Endothelial cell of umbilical vein (primary cell): ENCODE measurements around the gene ATAD3A. TPM values are rescaled to one million over a fixed set of nuclear protein-coding genes. Genes with fewer than 3 reads are reported as not detected.

Experiments
- BruUV-seq: library from RNA; stranded (reverse); fragments of 400-500 nt; replicated peaks from 2 replicates; lab custom pipeline; 2021; lab: Mats Ljungman, UMichigan
- CTCF ChIA-PET: fragments of 300-600, 350-600 bp; sonication (Branson Sonifier 250); formaldehyde crosslinking; loops from one replicate; lab custom pipeline; 2021; ENCODE audit warnings: antibody characterized with exemption, inconsistent platforms; lab: Charles Lee
- POLR2A ChIA-PET: fragments of 300-600, 350-600 bp; sonication (Branson Sonifier 250); formaldehyde crosslinking; loops from one replicate; lab custom pipeline; 2021; ENCODE audit warnings: antibody characterized with exemption, inconsistent platforms; lab: Charles Lee
- DNase-seq: peaks from one replicate; pipeline ENCODE4 v3.0.0-alpha.2; 2011; ENCODE audit warnings: low read depth, low spot score
- FAIRE-seq: peaks from 2 replicates; lab custom pipeline; 2011; peaks lifted over from hg19 to GRCh38; lab: Jason Lieb, UNC
- H2AFZ ChIP-seq: 2 replicates; pipeline ENCODE4 v1.6.0; 2012; ENCODE audit warnings: low read depth, low read length, control low read depth, inconsistent platforms
- H3K27ac ChIP-seq: 2 replicates; pipeline ENCODE4 v1.5.1; 2011; ENCODE audit warnings: low read depth, mild to moderate bottlenecking, control low read depth, low read length, moderate library complexity; ENCODE audit not compliant: insufficient read depth
- H3K27me3 ChIP-seq, 2 experiments: 2 replicates each; pipeline versions ENCODE4 v1.6.0 to v1.6.1; 2011; ENCODE audit warnings: low read length in 2 of 2, mixed read lengths in 1 of 2; ENCODE audit not compliant: control insufficient read depth in 2 of 2, insufficient read depth in 2 of 2
- H3K36me3 ChIP-seq, 2 experiments: 2 replicates in 1 of 2; 3 replicates in 1 of 2; pipeline ENCODE4 v1.5.1; 2011; ENCODE audit warnings: low read length in 2 of 2, mild to moderate bottlenecking in 1 of 2, moderate library complexity in 1 of 2; ENCODE audit not compliant: control insufficient read depth in 2 of 2, insufficient read depth in 2 of 2; ENCODE audit errors: extremely low read depth in 1 of 2
- H3K4me1 ChIP-seq: 3 replicates; pipeline ENCODE4 v1.5.1; 2011; ENCODE audit warnings: mild to moderate bottlenecking, low read length; ENCODE audit not compliant: control insufficient read depth, insufficient read depth; ENCODE audit errors: extremely low read depth
- H3K4me2 ChIP-seq: 2 replicates; pipeline ENCODE4 v1.6.1; 2011; ENCODE audit warnings: low read length, control low read depth, mixed read lengths; ENCODE audit not compliant: insufficient read depth
- H3K4me3 ChIP-seq, 3 experiments: fragments of 200-600 bp in 1 of 3; sonication (generic), shearing (Covaris generic) in 1 of 3; replicated peaks in 1 of 3; 2 replicates each; pipeline ENCODE4 v1.5.1; 2011 to 2016; ENCODE audit warnings: control low read depth in 3 of 3, low read length in 3 of 3, mild to moderate bottlenecking in 2 of 3, inconsistent platforms in 1 of 3, low read depth in 1 of 3, moderate library complexity in 1 of 3; ENCODE audit not compliant: insufficient read depth in 1 of 3
- H3K79me2 ChIP-seq: 2 replicates; pipeline ENCODE4 v1.6.0; 2012; ENCODE audit warnings: low read length, inconsistent platforms; ENCODE audit not compliant: control insufficient read depth, insufficient read depth
- H3K9ac ChIP-seq: replicated peaks from 2 replicates; pipeline ENCODE3; 2011; ENCODE audit warnings: low read length, control low read depth; ENCODE audit not compliant: insufficient read depth; ENCODE audit errors: extremely low read depth
- H3K9me1 ChIP-seq: replicated peaks from 3 replicates; pipeline ENCODE4 v1.6.0; 2011; ENCODE audit warnings: mild to moderate bottlenecking, low read length; ENCODE audit not compliant: control insufficient read depth, insufficient read depth; ENCODE audit errors: extremely low read depth
- H3K9me3 ChIP-seq: replicated peaks from 2 replicates; pipeline ENCODE4 v1.5.1; 2012; ENCODE audit warnings: low read length, inconsistent platforms; ENCODE audit not compliant: control insufficient read depth, insufficient read depth
- H4K20me1 ChIP-seq: replicated peaks from 2 replicates; pipeline ENCODE3; 2011; ENCODE audit warnings: mild to moderate bottlenecking, low read length; ENCODE audit not compliant: control insufficient read depth, insufficient read depth; ENCODE audit errors: extremely low read depth
- EZH2 ChIP-seq: IDR thresholded peaks from 2 replicates; pipeline ENCODE4 v1.6.1; 2012; ENCODE audit warnings: borderline replicate concordance, low read depth, mild to moderate bottlenecking, moderate library complexity, low read length, inconsistent platforms; ENCODE audit not compliant: severe bottlenecking
- FOS ChIP-seq: IDR thresholded peaks from 2 replicates; pipeline ENCODE4 v1.6.1; 2011; ENCODE audit warnings: mild to moderate bottlenecking, low read length, moderate library complexity, borderline replicate concordance; ENCODE audit not compliant: insufficient read depth
- GATA2 ChIP-seq: IDR thresholded peaks from 2 replicates; pipeline ENCODE4 v1.7.0; 2011; ENCODE audit warnings: low read depth, mild to moderate bottlenecking, moderate library complexity, mixed read lengths, low read length; ENCODE audit not compliant: insufficient read length, insufficient read depth
- JUN ChIP-seq: IDR thresholded peaks from 2 replicates; pipeline ENCODE4 v1.6.1; 2011; ENCODE audit warnings: borderline replicate concordance, low read depth; ENCODE audit not compliant: insufficient read length, insufficient read depth
- MYC ChIP-seq: IDR thresholded peaks from one replicate; pipeline ENCODE4 v1.6.1; 2011; ENCODE audit warnings: mild to moderate bottlenecking, low read depth, low read length
- POLR2A ChIP-seq: IDR thresholded peaks from 2 replicates; pipeline ENCODE4 v1.6.1; 2012; ENCODE audit warnings: low read depth, mild to moderate bottlenecking, control low read depth, low read length
- POLR2AphosphoS5 ChIP-seq: IDR thresholded peaks from 2 replicates; pipeline ENCODE4 v1.6.1; 2012; ENCODE audit warnings: low read depth, mild to moderate bottlenecking, control low read depth, low read length, moderate library complexity; ENCODE audit not compliant: insufficient read depth
- dilution Hi-C: fragments of 300-500 bp; cut with MboI; formaldehyde crosslinking; loops from one replicate; pipeline ENCODE4 v1.15.0; 2019; ENCODE audit warnings: low sequenced_read_pairs; ENCODE audit not compliant: extremely low pct_ligation_motif_present
- intact Hi-C: fragments of 100-400 bp; cut with micrococcal nuclease; formaldehyde crosslinking; loops from one replicate; pipeline ENCODE4 v1.10.0; 2022
- polyA plus RNA-seq, 4 experiments: library from polyadenylated mRNA; depleted of rRNA in 3 of 4; stranded (reverse) in 3 of 4; unstranded in 1 of 4; fragments of >200 nt; gene quantifications; 2 replicates each; pipeline versions ENCODE4 v1.2.1 to v1.2.3, GENCODE V29; 2011 to 2012; ENCODE audit warnings: missing spikeins in 1 of 4
- total RNA-seq: library from RNA; stranded (reverse); gene quantifications from 2 replicates; pipeline ENCODE4 v1.2.3, GENCODE V29; 2021
- TF ChIP-seq, protein P1 (sequence below), 2 donors: IDR thresholded peaks; 1 replicate in 1 of 2; 2 replicates in 1 of 2; pipeline ENCODE4 v1.5.1; 2011; ENCODE audit warnings: low read length in 2 of 2, mild to moderate bottlenecking in 2 of 2, moderate library complexity in 2 of 2, control low read depth in 1 of 2, inconsistent platforms in 1 of 2, low read depth in 1 of 2; ENCODE audit not compliant: insufficient read depth in 1 of 2; ENCODE audit errors: extremely low read depth in 1 of 2
- TF ChIP-seq, protein P2 (sequence below): IDR thresholded peaks from 2 replicates; pipeline ENCODE4 v1.6.1; 2011; ENCODE audit not compliant: insufficient read depth, insufficient read length

The ATAD3A gene
- total and polyA plus RNA-seq, 2 donors (not counting 3 experiments of a cell fraction or from before 2014, with no cell fraction given) = 24.9 to 55.2 TPM

DNA sequence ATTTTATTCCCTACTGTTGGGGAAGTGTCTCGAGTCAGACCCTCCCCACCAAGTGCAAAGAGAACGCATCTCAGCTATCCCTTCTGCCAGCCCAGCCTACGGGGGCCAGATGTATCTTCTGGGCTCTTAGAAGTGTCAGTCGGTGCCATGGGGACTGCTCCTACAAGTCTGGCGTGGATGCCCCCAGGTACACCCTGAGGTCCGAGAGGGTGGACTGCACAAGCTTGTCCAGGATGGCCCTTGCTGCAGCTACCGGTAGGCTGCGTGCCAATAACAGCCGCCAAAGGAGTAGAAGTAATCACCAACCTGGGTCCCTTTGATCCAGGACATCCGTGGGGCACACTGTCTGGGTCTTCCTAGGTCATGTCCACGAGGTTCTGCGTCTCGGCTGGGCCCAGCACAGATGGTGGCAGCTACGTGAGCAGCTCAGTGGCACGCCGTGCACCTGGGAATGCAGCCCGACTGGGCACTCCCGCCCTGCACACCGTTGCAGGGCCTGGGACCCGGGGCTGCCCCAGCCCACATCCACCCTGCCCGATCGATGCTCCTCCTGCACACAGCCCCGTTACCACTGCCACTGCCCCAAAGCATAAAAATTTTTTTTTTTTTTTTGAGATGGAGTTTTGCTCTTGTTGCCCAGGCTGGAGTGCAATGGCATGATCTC is 71.5 kb downstream of the ATAD3A start:
- intact Hi-C loops = no loop called here
- no peak overlapping the region for H3K27ac ChIP-seq
- CTCF ChIA-PET = no interaction called here
- H3K79me2 ChIP-seq = no peaks in the 10 kb centered on the region
- TF ChIP-seq POLR2A = no peak
- no peak for TF ChIP-seq FOS
- no peak for TF ChIP-seq JUN
- no peak for TF ChIP-seq POLR2AphosphoS5
- no peak for TF ChIP-seq MYC
- TF ChIP-seq EZH2 = no peak
- TF ChIP-seq GATA2 = no peak
- TF ChIP-seq, protein P1, sequence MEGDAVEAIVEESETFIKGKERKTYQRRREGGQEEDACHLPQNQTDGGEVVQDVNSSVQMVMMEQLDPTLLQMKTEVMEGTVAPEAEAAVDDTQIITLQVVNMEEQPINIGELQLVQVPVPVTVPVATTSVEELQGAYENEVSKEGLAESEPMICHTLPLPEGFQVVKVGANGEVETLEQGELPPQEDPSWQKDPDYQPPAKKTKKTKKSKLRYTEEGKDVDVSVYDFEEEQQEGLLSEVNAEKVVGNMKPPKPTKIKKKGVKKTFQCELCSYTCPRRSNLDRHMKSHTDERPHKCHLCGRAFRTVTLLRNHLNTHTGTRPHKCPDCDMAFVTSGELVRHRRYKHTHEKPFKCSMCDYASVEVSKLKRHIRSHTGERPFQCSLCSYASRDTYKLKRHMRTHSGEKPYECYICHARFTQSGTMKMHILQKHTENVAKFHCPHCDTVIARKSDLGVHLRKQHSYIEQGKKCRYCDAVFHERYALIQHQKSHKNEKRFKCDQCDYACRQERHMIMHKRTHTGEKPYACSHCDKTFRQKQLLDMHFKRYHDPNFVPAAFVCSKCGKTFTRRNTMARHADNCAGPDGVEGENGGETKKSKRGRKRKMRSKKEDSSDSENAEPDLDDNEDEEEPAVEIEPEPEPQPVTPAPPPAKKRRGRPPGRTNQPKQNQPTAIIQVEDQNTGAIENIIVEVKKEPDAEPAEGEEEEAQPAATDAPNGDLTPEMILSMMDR (IDR thresholded peaks at IDR 0.05; ENCODE audit: extremely low read depth in 1 of 2, insufficient read depth in 1 of 2, low read depth in 1 of 2, low read length in 2 of 2) = no peak
- TF ChIP-seq, protein P2, sequence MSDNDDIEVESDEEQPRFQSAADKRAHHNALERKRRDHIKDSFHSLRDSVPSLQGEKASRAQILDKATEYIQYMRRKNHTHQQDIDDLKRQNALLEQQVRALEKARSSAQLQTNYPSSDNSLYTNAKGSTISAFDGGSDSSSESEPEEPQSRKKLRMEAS = no peak
- dilution Hi-C loops = no loop called here
- no peaks in the 10 kb centered on the region for H3K36me3 ChIP-seq
- no peaks in the 10 kb centered on the region for H3K9me3 ChIP-seq
- peaks cover 4 to 8% of the 10 kb centered on the region in 2 experiments for H3K27me3 ChIP-seq
- DNase-seq (no peak), FAIRE-seq (no peak)
- no TSS peak for BruUV-seq
- H3K9ac ChIP-seq = no peak overlapping the region
- H3K4me2 ChIP-seq = no peak overlapping the region
- H3K4me3 ChIP-seq = no peak overlapping the region
- POLR2A ChIA-PET = no interaction called here
- H2AFZ ChIP-seq = no peak overlapping the region
- no peaks in the 10 kb centered on the region for H4K20me1 ChIP-seq
- no peaks in the 10 kb centered on the region for H3K4me1 ChIP-seq
- H3K9me1 ChIP-seq = no peaks in the 10 kb centered on the region

Other genes starting within 250 kb of the ATAD3A start
- gene UBE2J2, start 238.3 kb upstream of the ATAD3A start, total RNA-seq = 80.7 and 87.2 TPM in 2 replicates
- gene UBE2J2, start 238.3 kb upstream of the ATAD3A start, polyA plus RNA-seq = 50.0 and 60.7 TPM in 2 replicates
- 3.0 and 3.3 TPM in 2 replicates for gene SCNN1D, start 231.7 kb upstream of the ATAD3A start, total RNA-seq
- gene SCNN1D, start 231.7 kb upstream of the ATAD3A start, polyA plus RNA-seq = 2.3 and 4.0 TPM in 2 replicates
- gene ACAP3, start 204.2 kb upstream of the ATAD3A start, total RNA-seq = 39.0 and 43.0 TPM in 2 replicates
- gene ACAP3, start 204.2 kb upstream of the ATAD3A start, polyA plus RNA-seq = 27.8 and 41.3 TPM in 2 replicates
- gene PUSL1, start 203.6 kb upstream of the ATAD3A start, total RNA-seq = 16.6 and 18.8 TPM in 2 replicates
- 27.3 and 45.9 TPM in 2 replicates for gene PUSL1, start 203.6 kb upstream of the ATAD3A start, polyA plus RNA-seq
- 127 and 132 TPM in 2 replicates for gene INTS11, start 187.5 kb upstream of the ATAD3A start, total RNA-seq
- 222 and 239 TPM in 2 replicates for gene INTS11, start 187.5 kb upstream of the ATAD3A start, polyA plus RNA-seq
- 25.1 and 29.5 TPM in 2 replicates for gene CPTP, start 187.4 kb upstream of the ATAD3A start, total RNA-seq
- gene CPTP, start 187.4 kb upstream of the ATAD3A start, polyA plus RNA-seq = 20.9 and 29.6 TPM in 2 replicates
- 0.37 and 0.38 TPM in 2 replicates for gene TAS1R3, start 180.9 kb upstream of the ATAD3A start, total RNA-seq
- 0.26 and 0.38 TPM in 2 replicates for gene TAS1R3, start 180.9 kb upstream of the ATAD3A start, polyA plus RNA-seq
- gene DVL1, start 162.7 kb upstream of the ATAD3A start, total RNA-seq = 36.5 and 40.7 TPM in 2 replicates
- 26.8 and 38.2 TPM in 2 replicates for gene DVL1, start 162.7 kb upstream of the ATAD3A start, polyA plus RNA-seq
- gene MXRA8, start 153.6 kb upstream of the ATAD3A start, total RNA-seq = 0.37 and 0.82 TPM in 2 replicates
- 1.9 and 2.2 TPM in 2 replicates for gene MXRA8, start 153.6 kb upstream of the ATAD3A start, polyA plus RNA-seq
- 149 and 151 TPM in 2 replicates for gene AURKAIP1, start 137.0 kb upstream of the ATAD3A start, total RNA-seq
- 73.3 and 96.2 TPM in 2 replicates for gene AURKAIP1, start 137.0 kb upstream of the ATAD3A start, polyA plus RNA-seq
- gene CCNL2, start 112.8 kb upstream of the ATAD3A start, total RNA-seq = 182 and 188 TPM in 2 replicates
- gene CCNL2, start 112.8 kb upstream of the ATAD3A start, polyA plus RNA-seq = 174 and 209 TPM in 2 replicates
- gene MRPL20, start 104.9 kb upstream of the ATAD3A start, total RNA-seq = 125 and 134 TPM in 2 replicates
- 118 and 152 TPM in 2 replicates for gene MRPL20, start 104.9 kb upstream of the ATAD3A start, polyA plus RNA-seq
- 0.32 and 0.38 TPM in 2 replicates for gene ANKRD65, start 90.9 kb upstream of the ATAD3A start, total RNA-seq
- gene ANKRD65, start 90.9 kb upstream of the ATAD3A start, polyA plus RNA-seq = 0.15 and 0.18 TPM in 2 replicates
- 3.3 and 6.1 TPM in 2 replicates for gene VWA1, start 76.5 kb upstream of the ATAD3A start, total RNA-seq
- 2.0 and 3.7 TPM in 2 replicates for gene VWA1, start 76.5 kb upstream of the ATAD3A start, polyA plus RNA-seq
- gene ATAD3C, start 62.5 kb upstream of the ATAD3A start, total RNA-seq = 0.16 TPM in 1 of 2 replicates, not detected in the other
- 0.01 TPM in 1 of 2 replicates, not detected in the other for gene ATAD3C, start 62.5 kb upstream of the ATAD3A start, polyA plus RNA-seq
- gene ATAD3B, start 40.4 kb upstream of the ATAD3A start, total RNA-seq = 45.8 and 48.2 TPM in 2 replicates
- 20.5 and 22.7 TPM in 2 replicates for gene ATAD3B, start 40.4 kb upstream of the ATAD3A start, polyA plus RNA-seq
- 7.0 and 8.8 TPM in 2 replicates for gene TMEM240, start 28.5 kb downstream of the ATAD3A start, total RNA-seq
- 5.3 and 7.6 TPM in 2 replicates for gene TMEM240, start 28.5 kb downstream of the ATAD3A start, polyA plus RNA-seq
- gene SSU72, start 62.7 kb downstream of the ATAD3A start, total RNA-seq = 124 and 129 TPM in 2 replicates
- gene SSU72, start 62.7 kb downstream of the ATAD3A start, polyA plus RNA-seq = 78.2 and 85.9 TPM in 2 replicates
- 1.9 and 2.3 TPM in 2 replicates for gene FNDC10, start 88.0 kb downstream of the ATAD3A start, total RNA-seq
- 1.5 and 2.2 TPM in 2 replicates for gene FNDC10, start 88.0 kb downstream of the ATAD3A start, polyA plus RNA-seq
- 39.2 and 45.0 TPM in 2 replicates for gene MIB2, start 103.3 kb downstream of the ATAD3A start, total RNA-seq
- 25.9 and 41.6 TPM in 2 replicates for gene MIB2, start 103.3 kb downstream of the ATAD3A start, polyA plus RNA-seq
- 5.3 TPM in 1 of 2 replicates, not detected in the other for gene MMP23B, start 120.0 kb downstream of the ATAD3A start, total RNA-seq
- 0.62 and 1.5 TPM in 2 replicates for gene MMP23B, start 120.0 kb downstream of the ATAD3A start, polyA plus RNA-seq
- 31.9 and 32.0 TPM in 2 replicates for gene CDK11B, start 146.8 kb downstream of the ATAD3A start, total RNA-seq
- 10.9 and 16.4 TPM in 2 replicates for gene CDK11B, start 146.8 kb downstream of the ATAD3A start, polyA plus RNA-seq
- 46.9 and 51.2 TPM in 2 replicates for gene SLC35E2B, start 180.6 kb downstream of the ATAD3A start, total RNA-seq
- 26.4 and 28.0 TPM in 2 replicates for gene SLC35E2B, start 180.6 kb downstream of the ATAD3A start, polyA plus RNA-seq
- 50.4 and 53.6 TPM in 2 replicates for gene CDK11A, start 212.2 kb downstream of the ATAD3A start, total RNA-seq
- 30.7 and 33.5 TPM in 2 replicates for gene CDK11A, start 212.2 kb downstream of the ATAD3A start, polyA plus RNA-seq